ES-I3 (cell line): ENCODE results near the gene REEP6.

ENCODE experiments used
- H3K36me3 ChIP-seq: 2 replicates; pipeline ENCODE4 v1.6.1; 2013; ENCODE audit warnings: mild to moderate bottlenecking, low read length, control low read depth, moderate library complexity; ENCODE audit not compliant: insufficient read depth
- H3K4me1 ChIP-seq: 2 replicates; pipeline ENCODE4 v1.6.1; 2013; ENCODE audit warnings: mild to moderate bottlenecking, control low read depth, low read length; ENCODE audit not compliant: insufficient read depth
- H3K9ac ChIP-seq: 2 replicates; pipeline ENCODE4 v1.6.1; 2013; ENCODE audit warnings: low read depth, mild to moderate bottlenecking, low read length, moderate library complexity
- H3K9me3 ChIP-seq: 2 replicates; pipeline ENCODE4 v1.6.1; 2013; ENCODE audit warnings: mild to moderate bottlenecking, low read length, moderate library complexity; ENCODE audit not compliant: control insufficient read depth, insufficient read depth

REEP6 gene

DNA sequence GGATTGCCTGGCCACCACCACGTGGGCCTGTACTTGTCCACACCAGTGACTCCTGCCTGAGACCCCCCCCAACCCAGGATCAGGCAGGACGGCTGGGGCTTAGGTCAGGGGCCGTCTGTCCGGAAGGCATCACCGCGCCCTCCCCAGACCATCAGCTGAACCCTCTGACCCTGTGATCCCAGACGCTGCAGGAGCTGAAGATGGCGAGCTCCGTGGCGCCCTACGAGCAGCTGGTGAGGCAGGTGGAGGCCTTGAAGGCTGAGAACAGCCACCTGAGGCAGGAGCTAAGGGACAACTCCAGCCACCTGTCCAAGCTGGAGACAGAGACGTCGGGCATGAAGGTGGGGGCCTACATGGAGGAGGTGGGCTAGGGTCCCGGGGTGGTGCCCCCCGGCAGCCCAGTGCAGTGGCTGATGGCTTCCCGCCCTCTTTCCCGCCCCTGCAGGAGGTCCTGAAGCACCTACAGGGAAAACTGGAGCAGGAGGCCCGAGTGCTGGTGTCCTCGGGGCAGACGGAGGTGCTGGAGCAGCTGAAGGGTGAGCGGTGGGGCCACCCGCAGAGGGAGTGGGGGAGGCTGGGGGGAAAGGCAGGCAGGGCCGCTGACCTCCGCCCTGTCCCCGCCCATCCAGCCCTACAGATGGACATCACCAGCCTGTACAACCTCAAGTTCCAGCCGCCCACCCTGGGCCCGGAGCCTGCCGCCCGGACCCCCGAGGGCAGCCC lies 38.0 kb upstream of the REEP6 start:
- H3K9ac ChIP-seq: no peak overlapping the region
- no peaks in the 10 kb centered on the region; the same call in 1 of the 2 replicates for H3K36me3 ChIP-seq
- H3K9me3 ChIP-seq: no peaks in the 10 kb centered on the region
- H3K4me1 ChIP-seq: peaks cover 3% of the 10 kb centered on the region; the same call in 1 of the 2 replicates

DNA sequence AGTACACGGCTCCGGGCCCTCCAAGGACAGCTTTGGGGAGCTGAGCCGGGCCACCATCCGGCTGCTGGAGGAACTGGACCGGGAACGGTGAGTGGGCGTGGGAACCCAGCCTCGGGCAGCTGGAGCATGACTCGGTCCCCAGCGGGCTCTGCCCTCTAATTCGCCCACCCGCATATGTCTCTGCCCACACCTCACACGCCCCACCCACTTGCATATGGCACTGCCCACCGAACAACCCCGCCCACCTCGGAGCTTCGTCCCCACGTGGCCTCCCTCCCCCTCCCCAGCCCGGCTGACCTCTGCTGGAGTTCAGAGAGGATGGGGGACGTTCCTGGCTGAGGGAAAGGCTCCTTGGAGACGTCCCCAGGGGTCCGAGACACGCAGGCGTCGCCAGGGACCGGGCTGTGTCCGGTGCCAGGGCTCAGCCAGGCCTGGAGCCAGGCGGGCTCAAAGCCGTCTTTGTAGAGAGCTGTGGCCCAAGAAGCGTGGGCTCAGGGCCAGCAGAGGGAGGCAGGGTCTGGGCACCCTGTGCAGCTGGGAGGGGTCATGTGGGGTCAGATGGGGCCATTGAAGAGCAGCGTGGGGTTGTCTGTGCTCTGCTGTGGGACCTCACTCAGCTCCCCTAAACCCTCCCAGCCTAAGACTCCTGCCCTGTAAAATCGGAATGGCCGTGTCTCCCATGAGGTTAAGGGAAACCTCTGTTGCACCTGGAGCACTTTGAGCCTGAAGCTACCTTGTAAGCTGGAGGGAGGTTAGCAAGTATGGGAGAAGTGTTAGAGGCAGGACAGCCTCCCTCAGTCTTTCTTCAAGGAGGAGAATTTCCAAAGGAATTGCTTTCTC lies 37.2 kb upstream of the REEP6 start:
- Histone ChIP-seq H3K9me3 (no peaks in the 10 kb centered on the region), H3K9ac (no peak overlapping the region), H3K4me1 (peaks cover 3% of the 10 kb centered on the region; the same call in 1 of the 2 replicates), H3K36me3 (no peaks in the 10 kb centered on the region)

DNA sequence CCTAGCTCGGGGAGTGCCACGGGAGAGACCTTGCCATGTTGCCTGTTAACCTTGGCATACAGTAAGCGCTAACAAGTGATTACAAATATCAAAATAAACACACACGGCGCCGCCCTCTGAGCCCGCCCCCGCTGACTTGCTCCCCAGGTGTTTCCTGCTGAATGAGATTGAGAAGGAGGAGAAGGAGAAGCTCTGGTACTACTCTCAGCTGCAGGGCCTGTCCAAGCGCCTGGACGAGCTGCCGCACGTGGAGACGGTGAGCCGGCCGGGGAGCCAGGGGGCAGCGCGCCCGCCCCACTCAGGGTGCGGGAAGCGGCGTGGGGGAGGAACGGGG lies 36.0 kb upstream of the REEP6 start:
- H3K9me3 ChIP-seq: no peaks in the 10 kb centered on the region
- no peak overlapping the region for H3K9ac ChIP-seq
- H3K36me3 ChIP-seq: no peaks in the 10 kb centered on the region
- H3K4me1 ChIP-seq: peaks cover 3% of the 10 kb centered on the region; the same call in 1 of the 2 replicates

DNA sequence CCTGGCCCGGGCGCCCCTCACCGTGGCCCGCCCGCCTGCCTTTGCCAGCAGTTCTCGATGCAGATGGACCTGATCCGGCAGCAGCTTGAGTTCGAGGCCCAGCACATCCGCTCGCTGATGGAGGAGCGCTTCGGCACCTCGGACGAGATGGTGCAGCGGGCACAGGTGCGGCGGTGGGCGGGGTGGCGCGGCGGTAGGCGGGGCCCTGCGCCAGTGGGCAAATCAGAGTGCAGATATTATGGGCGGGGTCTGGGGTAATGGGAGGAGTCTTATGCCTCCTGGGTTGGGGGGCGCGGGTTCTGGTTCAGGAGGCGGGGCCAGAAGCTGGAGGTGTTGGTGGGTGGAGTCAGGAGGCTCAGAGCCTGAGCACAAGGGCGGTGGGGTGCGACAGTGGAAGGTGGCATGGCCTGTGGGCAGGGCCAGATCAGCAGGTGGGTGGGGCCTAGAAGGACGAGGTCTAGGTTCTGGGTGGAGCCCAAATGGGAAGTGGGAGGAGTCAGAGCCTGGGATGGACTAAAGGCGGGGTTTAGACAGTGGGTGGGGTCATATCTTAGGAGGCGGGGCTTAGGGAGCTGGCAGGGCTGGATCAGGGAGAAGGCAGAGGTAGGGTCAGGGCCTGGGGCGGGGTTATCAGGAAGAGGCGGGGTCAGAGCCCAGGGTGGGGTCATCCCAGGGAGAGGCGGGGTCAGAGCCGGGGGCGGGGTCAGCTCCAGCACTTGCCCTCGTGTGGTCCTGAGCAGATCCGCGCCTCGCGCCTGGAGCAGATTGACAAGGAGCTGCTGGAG lies 35.5 kb upstream of the REEP6 start:
- H3K9ac ChIP-seq: no peak overlapping the region
- no peaks in the 10 kb centered on the region for H3K36me3 ChIP-seq
- H3K4me1 ChIP-seq: peaks cover 3% of the 10 kb centered on the region; the same call in 1 of the 2 replicates
- no peaks in the 10 kb centered on the region for H3K9me3 ChIP-seq

DNA sequence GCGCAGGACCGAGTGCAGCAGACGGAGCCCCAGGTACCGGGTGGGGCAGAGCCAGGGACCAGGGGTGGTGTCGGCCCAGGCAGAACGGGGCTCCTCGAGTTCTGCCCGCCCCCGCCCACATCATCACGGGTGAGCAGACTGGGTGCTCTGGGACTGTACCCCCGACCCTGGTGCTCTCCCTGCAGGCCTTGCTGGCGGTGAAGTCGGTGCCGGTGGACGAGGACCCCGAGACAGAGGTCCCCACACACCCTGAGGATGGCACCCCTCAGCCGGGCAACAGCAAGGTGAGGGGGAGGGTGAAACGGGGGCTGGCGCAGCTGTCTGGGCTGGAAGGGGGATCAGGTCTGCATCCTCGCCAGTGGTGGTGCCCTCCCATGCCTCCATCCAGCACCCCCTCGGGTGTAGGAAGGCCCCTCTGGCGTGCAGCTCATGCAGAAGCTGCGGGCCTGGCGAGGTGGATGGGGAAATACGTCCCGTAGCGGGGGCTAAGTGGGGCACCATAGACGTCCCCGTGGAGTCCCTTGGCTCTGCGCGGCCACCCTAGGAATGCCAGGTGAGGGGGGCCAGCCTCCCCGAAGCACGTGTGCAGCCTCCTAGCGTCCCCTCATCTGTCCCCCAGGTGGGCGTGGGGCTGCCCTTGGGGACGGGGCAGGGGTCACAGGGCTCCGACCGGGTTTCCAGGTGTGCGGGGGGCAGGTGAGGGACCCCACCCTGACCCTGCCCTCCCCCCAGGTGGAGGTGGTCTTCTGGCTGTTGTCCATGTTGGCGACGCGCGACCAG lies 34.7 kb upstream of the REEP6 start:
- no peaks in the 10 kb centered on the region for H3K9me3 ChIP-seq
- no peaks in the 10 kb centered on the region for H3K36me3 ChIP-seq
- H3K9ac ChIP-seq: no peak overlapping the region
- peaks cover 3% of the 10 kb centered on the region; the same call in 1 of the 2 replicates for H3K4me1 ChIP-seq

DNA sequence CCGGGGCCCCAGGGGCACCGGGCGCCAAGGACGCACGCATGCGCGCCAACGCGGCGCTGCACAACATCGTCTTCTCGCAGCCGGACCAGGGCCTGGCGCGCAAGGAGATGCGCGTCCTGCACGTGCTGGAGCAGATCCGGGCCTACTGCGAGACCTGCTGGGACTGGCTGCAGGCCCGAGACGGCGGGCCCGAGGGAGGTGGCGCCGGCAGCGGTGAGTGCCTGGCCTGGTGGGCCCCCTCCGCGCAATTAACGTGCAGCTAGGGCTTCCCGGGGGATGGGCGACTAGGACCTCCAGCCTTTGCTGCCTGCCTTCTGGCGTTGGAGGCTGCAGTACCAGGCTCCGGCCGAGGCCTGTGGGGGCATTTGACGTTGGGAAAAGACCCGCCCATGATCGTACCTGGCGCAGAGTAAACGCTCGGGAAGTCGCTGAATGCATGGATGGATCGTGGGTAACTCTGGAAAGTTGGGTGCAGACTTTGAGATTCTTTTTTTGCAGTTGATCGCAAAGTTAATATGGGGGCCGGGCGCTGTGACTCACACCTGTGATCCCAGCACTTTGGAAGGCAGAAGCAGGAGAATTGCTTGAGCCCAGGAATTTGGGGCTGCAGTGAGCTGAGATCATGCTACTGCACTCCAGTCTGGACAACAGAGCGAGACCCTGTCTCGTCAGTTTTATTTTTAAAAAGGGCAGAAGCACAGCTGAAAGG lies 33.8 kb upstream of the REEP6 start:
- no peaks in the 10 kb centered on the region for H3K36me3 ChIP-seq
- H3K9ac ChIP-seq: no peak overlapping the region
- H3K4me1 ChIP-seq: peaks cover 3% of the 10 kb centered on the region; the same call in 1 of the 2 replicates
- no peaks in the 10 kb centered on the region for H3K9me3 ChIP-seq

DNA sequence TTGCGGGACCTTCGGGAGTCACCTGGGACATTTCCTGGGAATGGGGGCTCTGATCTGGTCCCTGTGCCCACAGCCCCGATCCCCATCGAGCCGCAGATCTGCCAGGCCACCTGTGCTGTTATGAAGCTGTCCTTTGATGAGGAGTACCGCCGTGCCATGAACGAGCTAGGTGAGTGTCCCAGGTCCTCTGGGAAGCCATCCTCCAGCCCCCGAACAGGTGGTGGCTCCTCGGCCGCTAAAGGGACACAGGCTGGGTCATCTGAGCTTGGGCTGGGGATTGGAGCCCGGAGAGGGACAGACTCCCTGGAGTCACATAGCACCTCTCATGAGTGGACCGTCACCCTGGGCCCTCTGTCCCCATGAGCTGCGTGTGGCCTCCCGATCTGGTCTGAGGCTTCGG lies 33.1 kb upstream of the REEP6 start:
- Histone ChIP-seq H3K9me3 (no peaks in the 10 kb centered on the region), H3K4me1 (peaks cover 3% of the 10 kb centered on the region; the same call in 1 of the 2 replicates), H3K9ac (no peak overlapping the region), H3K36me3 (no peaks in the 10 kb centered on the region)

DNA sequence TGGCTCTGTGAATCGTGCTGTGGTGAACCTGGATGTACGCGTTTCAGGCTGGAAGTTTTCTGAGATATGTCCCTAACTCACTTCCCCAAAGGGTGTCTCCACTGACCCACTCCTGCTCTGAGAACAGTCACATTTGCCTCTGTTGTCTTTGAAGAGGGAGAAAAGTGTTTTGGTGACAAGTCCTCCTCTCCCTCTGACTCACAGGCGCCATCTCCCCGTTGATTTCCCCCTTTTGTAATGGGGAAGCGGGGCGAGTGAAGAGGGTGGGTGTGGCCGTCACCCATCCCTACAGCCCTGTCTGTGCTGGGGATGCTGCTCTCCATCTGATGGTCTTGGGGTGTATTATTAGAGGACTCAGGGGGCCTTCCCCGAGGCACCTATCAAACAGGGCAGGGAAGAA lies 31.5 kb upstream of the REEP6 start:
- Histone ChIP-seq H3K9ac (no peak overlapping the region), H3K36me3 (no peaks in the 10 kb centered on the region), H3K4me1 (peaks cover 3% of the 10 kb centered on the region; the same call in 1 of the 2 replicates), H3K9me3 (no peaks in the 10 kb centered on the region)

DNA sequence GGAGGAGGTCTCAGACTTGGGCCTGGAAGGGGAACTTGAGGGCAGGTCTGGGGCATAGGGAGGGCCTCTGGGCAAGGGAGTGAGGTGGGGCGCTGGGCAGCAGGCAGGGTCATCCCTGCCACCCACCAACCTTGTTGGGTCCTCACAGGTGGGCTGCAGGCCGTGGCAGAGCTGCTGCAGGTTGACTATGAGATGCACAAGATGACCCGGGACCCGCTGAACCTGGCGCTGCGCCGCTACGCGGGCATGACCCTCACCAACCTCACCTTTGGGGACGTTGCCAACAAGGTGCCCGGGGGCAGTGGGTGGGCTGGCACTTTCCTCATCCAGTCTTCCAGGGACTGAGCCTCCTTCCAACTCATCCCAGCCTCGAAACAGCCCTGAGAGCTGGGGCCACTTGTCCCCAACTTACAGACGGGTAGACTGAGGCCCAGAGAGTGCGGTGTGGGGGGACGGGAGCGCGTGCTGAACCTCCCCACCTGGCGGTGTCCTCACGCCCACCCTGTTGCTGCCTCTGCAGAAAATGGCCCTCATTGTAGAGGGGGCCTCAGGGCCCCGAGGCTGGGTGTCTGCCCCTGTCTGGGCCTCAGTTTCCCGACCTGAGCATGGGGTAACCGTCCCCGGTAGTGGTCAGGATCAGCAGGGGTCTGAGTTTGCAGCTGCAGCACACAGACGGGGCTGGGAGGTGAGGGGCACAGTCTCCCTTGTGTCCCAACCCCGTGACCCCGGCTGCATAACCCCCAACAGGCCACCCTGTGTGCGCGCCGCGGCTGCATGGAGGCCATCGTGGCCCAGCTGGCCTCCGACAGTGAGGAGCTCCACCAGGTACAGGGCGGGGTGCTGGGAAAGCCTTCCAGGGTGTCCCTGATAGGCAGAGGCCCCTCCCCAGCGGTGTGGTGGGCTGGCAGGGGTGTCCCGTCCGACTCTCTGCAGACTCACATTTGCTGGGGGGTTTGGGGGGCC lies 30.7 kb upstream of the REEP6 start:
- Histone ChIP-seq H3K9me3 (no peaks in the 10 kb centered on the region), H3K9ac (no peak overlapping the region), H3K36me3 (no peaks in the 10 kb centered on the region), H3K4me1 (peaks cover 3% of the 10 kb centered on the region; the same call in 1 of the 2 replicates)

DNA sequence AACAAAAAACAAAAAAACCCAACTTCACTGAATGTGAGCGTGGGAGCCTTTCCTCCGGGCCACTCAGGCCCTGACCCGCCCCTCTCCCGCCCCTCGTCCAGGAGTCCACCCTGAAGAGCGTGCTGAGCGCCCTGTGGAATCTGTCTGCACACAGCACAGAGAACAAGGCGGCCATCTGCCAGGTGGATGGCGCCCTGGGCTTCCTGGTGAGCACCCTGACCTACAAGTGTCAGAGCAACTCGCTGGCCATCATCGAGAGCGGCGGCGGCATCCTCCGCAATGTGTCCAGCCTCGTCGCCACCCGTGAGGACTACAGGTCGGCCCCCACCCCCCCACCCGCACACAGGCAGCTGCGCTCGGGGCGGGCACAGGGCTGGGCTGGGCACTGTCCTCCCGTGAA lies 29.1 kb upstream of the REEP6 start:
- Histone ChIP-seq H3K36me3 (no peaks in the 10 kb centered on the region), H3K9ac (no peak overlapping the region), H3K9me3 (no peaks in the 10 kb centered on the region), H3K4me1 (peaks cover 3% of the 10 kb centered on the region; the same call in 1 of the 2 replicates)

DNA sequence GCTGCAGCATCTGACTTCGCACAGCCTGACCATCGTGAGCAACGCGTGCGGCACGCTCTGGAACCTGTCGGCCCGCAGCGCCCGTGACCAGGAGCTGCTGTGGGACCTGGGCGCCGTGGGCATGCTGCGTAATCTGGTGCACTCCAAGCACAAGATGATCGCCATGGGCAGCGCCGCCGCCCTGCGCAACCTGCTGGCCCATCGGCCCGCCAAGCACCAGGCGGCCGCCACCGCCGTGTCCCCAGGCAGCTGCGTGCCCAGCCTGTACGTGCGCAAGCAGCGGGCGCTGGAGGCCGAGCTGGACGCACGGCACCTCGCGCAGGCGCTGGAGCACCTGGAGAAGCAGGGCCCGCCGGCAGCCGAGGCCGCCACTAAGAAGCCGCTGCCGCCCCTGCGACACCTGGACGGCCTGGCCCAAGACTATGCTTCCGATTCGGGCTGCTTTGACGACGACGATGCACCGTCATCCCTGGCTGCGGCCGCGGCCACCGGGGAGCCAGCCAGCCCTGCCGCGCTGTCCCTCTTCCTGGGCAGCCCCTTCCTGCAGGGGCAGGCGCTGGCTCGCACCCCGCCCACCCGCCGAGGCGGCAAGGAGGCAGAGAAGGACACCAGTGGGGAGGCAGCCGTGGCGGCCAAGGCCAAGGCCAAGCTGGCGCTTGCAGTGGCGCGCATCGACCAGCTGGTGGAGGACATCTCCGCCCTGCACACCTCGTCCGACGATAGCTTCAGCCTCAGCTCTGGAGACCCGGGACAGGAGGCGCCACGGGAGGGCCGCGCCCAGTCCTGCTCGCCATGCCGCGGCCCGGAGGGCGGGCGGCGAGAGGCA lies 25.6 kb upstream of the REEP6 start:
- H3K4me1 ChIP-seq: no peaks in the 10 kb centered on the region; the same call in 1 of the 2 replicates
- H3K9me3 ChIP-seq: no peaks in the 10 kb centered on the region
- no peaks in the 10 kb centered on the region for H3K36me3 ChIP-seq
- no peak overlapping the region; the same call in 1 of the 2 replicates for H3K9ac ChIP-seq

DNA sequence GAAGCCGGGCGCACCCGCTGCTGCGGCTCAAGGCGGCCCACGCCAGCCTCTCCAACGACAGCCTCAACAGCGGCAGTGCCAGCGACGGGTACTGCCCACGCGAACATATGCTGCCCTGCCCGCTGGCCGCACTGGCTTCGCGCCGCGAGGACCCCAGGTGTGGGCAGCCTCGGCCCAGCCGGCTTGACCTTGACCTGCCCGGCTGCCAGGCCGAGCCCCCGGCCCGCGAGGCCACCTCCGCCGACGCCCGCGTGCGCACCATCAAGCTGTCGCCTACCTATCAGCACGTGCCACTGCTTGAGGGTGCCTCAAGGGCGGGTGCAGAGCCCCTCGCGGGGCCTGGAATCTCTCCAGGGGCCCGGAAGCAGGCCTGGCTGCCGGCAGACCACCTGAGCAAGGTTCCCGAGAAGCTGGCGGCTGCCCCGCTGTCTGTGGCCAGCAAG lies 24.9 kb upstream of the REEP6 start:
- no peak overlapping the region for H3K9ac ChIP-seq
- H3K9me3 ChIP-seq: no peaks in the 10 kb centered on the region
- H3K36me3 ChIP-seq: no peaks in the 10 kb centered on the region
- no peaks in the 10 kb centered on the region; the same call in 1 of the 2 replicates for H3K4me1 ChIP-seq
